ENCODE results near the gene LCK. TPM values are rescaled to one million over a fixed set of nuclear protein-coding genes. Genes with fewer than 3 reads are reported as not detected.

The LCK gene
- total and polyA plus RNA-seq, 10 of the 15 experiments (the other 5 are each of a cell fraction or from before 2014, with no cell fraction given), result 31.5 to 173 (median 119) TPM

GRCh38 chr1:32272557-32273390, 21.7 kb downstream of the LCK start:
- intact Hi-C loops (cut with micrococcal nuclease; ENCODE audit: unreplicated experiment) (no loop called here), in situ Hi-C loops (cut with MboI) (no loop called here)
- FAIRE-seq (peak; percentile 76), ATAC-seq (no peak), DNase-seq (ENCODE audit: low read depth, low spot score) (no peak)
- H4K20me1 ChIP-seq (ENCODE audit: control insufficient read depth, insufficient read depth), result no peaks in the 10 kb centered on the region
- H3K9ac ChIP-seq (ENCODE audit: control insufficient read depth, insufficient read depth, low read length), result no peak overlapping the region
- BruUV-seq (replicated peaks), result no TSS peak
- H3K9me3 ChIP-seq (replicated peaks; ENCODE audit: control insufficient read depth, insufficient read depth, low read length), result no peaks in the 10 kb centered on the region
- ChIA-PET CTCF (no interaction called here), SMC1A (ENCODE audit: uncharacterized antibody, unreplicated experiment) (no interaction called here), POLR2A (interaction anchor here (0.6 kb wide), 1 partner anchor 20 kb away, joined by 3 read pairs; no protein-coding TSS in a partner anchor), RAD21 (ENCODE audit: unreplicated experiment) (no interaction called here)
- no peak overlapping the region for H3K4me2 ChIP-seq (ENCODE audit: control insufficient read depth, insufficient read depth)
- 61% methylated on average over 7 of the region's 7 CpGs for WGBS (ENCODE audit: insufficient coverage, insufficient replicate concordance, low lambda C conversion rate, missing lambda C conversion rate)
- H3K4me1 ChIP-seq (ENCODE audit: control insufficient read depth, insufficient read depth, low read length), result peaks cover 7% of the 10 kb centered on the region
- no peak overlapping the region for H2AFZ ChIP-seq (ENCODE audit: control insufficient read depth, low read depth, low read length)
- no peaks in the 10 kb centered on the region for H3K27me3 ChIP-seq (replicated peaks in 1 of 2; ENCODE audit: control insufficient read depth in 2 of 2, insufficient read depth in 2 of 2, low read length in 1 of 2)
- no peaks in the 10 kb centered on the region; the same call in none of the 2 replicates for H3K79me2 ChIP-seq (ENCODE audit: control insufficient read depth, insufficient read depth, low read length)
- peaks cover 0 to 9% of the 10 kb centered on the region in 2 experiments; a peak in 2 of 4 replicates for H3K36me3 ChIP-seq (ENCODE audit: control insufficient read depth in 2 of 2, insufficient read depth in 2 of 2, low read length in 1 of 2)
- no peak overlapping the region for H3K4me3 ChIP-seq
- H3K27ac ChIP-seq (ENCODE audit: control insufficient read depth, insufficient read depth), result no peak overlapping the region
- TF ChIP-seq EGR1 (IDR thresholded peaks at IDR 0.05; ENCODE audit: borderline replicate concordance in 1 of 2, low read depth in 2 of 2, low read length in 2 of 2), result 0 out of 3 replicates have a peak, but pooled peaks of 1 of the 2 experiments have one; percentile 7
- TF ChIP-seq JUND (IDR thresholded peaks at IDR 0.05; ENCODE audit: low read depth, low read length), result no peak
- TF ChIP-seq ZNF687 (IDR thresholded peaks at IDR 0.05), result no peak
- TF ChIP-seq POLR2AphosphoS5 (IDR thresholded peaks at IDR 0.05; ENCODE audit: low read length), result no peak
- no peak for TF ChIP-seq BCL3 (IDR thresholded peaks at IDR 0.05; ENCODE audit: borderline replicate concordance, insufficient read depth, low read depth, low read length, poor library complexity, severe bottlenecking)
- no peak for TF ChIP-seq BMI1 (IDR thresholded peaks at IDR 0.05; ENCODE audit: borderline replicate concordance)
- no peak for TF ChIP-seq SKIL (IDR thresholded peaks at IDR 0.05; ENCODE audit: low read depth, poor library complexity, severe bottlenecking)
- TF ChIP-seq, protein P1, sequence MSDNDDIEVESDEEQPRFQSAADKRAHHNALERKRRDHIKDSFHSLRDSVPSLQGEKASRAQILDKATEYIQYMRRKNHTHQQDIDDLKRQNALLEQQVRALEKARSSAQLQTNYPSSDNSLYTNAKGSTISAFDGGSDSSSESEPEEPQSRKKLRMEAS (IDR thresholded peaks at IDR 0.05; ENCODE audit: low read depth, low read length), result no peak
- TF ChIP-seq, protein P2, sequence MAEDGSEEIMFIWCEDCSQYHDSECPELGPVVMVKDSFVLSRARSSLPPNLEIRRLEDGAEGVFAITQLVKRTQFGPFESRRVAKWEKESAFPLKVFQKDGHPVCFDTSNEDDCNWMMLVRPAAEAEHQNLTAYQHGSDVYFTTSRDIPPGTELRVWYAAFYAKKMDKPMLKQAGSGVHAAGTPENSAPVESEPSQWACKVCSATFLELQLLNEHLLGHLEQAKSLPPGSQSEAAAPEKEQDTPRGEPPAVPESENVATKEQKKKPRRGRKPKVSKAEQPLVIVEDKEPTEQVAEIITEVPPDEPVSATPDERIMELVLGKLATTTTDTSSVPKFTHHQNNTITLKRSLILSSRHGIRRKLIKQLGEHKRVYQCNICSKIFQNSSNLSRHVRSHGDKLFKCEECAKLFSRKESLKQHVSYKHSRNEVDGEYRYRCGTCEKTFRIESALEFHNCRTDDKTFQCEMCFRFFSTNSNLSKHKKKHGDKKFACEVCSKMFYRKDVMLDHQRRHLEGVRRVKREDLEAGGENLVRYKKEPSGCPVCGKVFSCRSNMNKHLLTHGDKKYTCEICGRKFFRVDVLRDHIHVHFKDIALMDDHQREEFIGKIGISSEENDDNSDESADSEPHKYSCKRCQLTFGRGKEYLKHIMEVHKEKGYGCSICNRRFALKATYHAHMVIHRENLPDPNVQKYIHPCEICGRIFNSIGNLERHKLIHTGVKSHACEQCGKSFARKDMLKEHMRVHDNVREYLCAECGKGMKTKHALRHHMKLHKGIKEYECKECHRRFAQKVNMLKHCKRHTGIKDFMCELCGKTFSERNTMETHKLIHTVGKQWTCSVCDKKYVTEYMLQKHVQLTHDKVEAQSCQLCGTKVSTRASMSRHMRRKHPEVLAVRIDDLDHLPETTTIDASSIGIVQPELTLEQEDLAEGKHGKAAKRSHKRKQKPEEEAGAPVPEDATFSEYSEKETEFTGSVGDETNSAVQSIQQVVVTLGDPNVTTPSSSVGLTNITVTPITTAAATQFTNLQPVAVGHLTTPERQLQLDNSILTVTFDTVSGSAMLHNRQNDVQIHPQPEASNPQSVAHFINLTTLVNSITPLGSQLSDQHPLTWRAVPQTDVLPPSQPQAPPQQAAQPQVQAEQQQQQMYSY (CRISPR knock-in tag; IDR thresholded peaks at IDR 0.05), result no peak
- TF ChIP-seq BCL11A (IDR thresholded peaks at IDR 0.05; ENCODE audit: low read depth, low read length), result no peak
